HepG2 (cell line): ENCODE results near the gene GRK5. TPM values are rescaled to one million over a fixed set of nuclear protein-coding genes. Genes with fewer than 3 reads are reported as not detected.

Experiments
- AGO2 ChIP-seq: fragments of 200-400 bp; formaldehyde crosslinking; optimal IDR thresholded peaks from 2 replicates; pipeline ENCODE3; 2017; ENCODE audit warnings: mild to moderate bottlenecking, low read depth, low read length, moderate library complexity
- HNRNPL ChIP-seq: fragments of 200-400 bp; formaldehyde crosslinking; IDR thresholded peaks from 2 replicates; pipeline ENCODE4 v1.6.1; 2017; ENCODE audit warnings: mild to moderate bottlenecking, low read depth, low read length
- PHF21A ChIP-seq: sonication (generic); formaldehyde crosslinking; IDR thresholded peaks from 2 replicates; pipeline ENCODE4 v1.5.0; 2020; ENCODE audit warnings: mild to moderate bottlenecking, missing genetic modification reagents
- RFXANK ChIP-seq: IDR thresholded peaks from 2 replicates; pipeline ENCODE4 v1.6.1; 2016
- TAF1 ChIP-seq: sonication (generic); formaldehyde crosslinking; IDR thresholded peaks from 2 replicates; pipeline ENCODE4 v1.4.0; 2020; ENCODE audit warnings: missing genetic modification reagents
- ZBED4 ChIP-seq: sonication (generic); formaldehyde crosslinking; IDR thresholded peaks from 2 replicates; pipeline ENCODE4 v1.4.0; 2020; ENCODE audit warnings: missing genetic modification reagents, borderline replicate concordance
- ZNF224 ChIP-seq: sonication (generic); formaldehyde crosslinking; IDR thresholded peaks from 2 replicates; pipeline ENCODE4 v1.5.0; 2020; ENCODE audit warnings: mild to moderate bottlenecking, missing genetic modification reagents
- ZNF234 ChIP-seq: sonication (generic); formaldehyde crosslinking; conservative IDR thresholded peaks from 2 replicates; pipeline ENCODE4 v1.5.1; 2020; ENCODE audit warnings: mild to moderate bottlenecking, missing genetic modification reagents
- polyA plus RNA-seq, 8 experiments: library from polyadenylated mRNA; depleted of rRNA in 3 of 8; stranded (reverse) in 7 of 8; unstranded in 1 of 8; fragments of >200 nt; fragmentation: Illumina TruSeq in 4 of 8; extraction: Trizol in 4 of 8; gene quantifications; 2 replicates each; pipeline versions ENCODE4 v1.2.1 to v1.2.3, GENCODE V29; 2011 to 2016; ENCODE audit warnings: low read depth in 4 of 8, missing spikeins in 1 of 8, mixed read lengths in 1 of 8; ENCODE audit not compliant: insufficient read depth in 1 of 8
- total RNA-seq, 5 experiments: library from RNA; depleted of rRNA; stranded (reverse); fragments of >200 nt; fragmentation: Illumina TruSeq; extraction: Trizol; gene quantifications; 2 replicates each; pipeline ENCODE4 v1.2.3, GENCODE V29; 2016; ENCODE audit warnings: low read depth in 1 of 5
- TF ChIP-seq, protein P1 (sequence below): sonication (generic); formaldehyde crosslinking; IDR thresholded peaks from 2 replicates; pipeline ENCODE4 v1.5.1; 2020; ENCODE audit warnings: mild to moderate bottlenecking, missing genetic modification reagents, moderate library complexity
- TF ChIP-seq, protein P2 (sequence below): sonication (generic); formaldehyde crosslinking; IDR thresholded peaks from 2 replicates; pipeline ENCODE4 v1.9.0; 2021; ENCODE audit warnings: mild to moderate bottlenecking, missing genetic modification reagents
- TF ChIP-seq, protein P3 (sequence below): sonication (generic); formaldehyde crosslinking; IDR thresholded peaks from 2 replicates; pipeline ENCODE4 v1.4.0; 2020; ENCODE audit warnings: low read depth, missing genetic modification reagents

Gene GRK5
- total and polyA plus RNA-seq, 2 of the 13 experiments (the other 11 are each of a cell fraction or from before 2014, with no cell fraction given), result 10.4 to 12.6 TPM

DNA sequence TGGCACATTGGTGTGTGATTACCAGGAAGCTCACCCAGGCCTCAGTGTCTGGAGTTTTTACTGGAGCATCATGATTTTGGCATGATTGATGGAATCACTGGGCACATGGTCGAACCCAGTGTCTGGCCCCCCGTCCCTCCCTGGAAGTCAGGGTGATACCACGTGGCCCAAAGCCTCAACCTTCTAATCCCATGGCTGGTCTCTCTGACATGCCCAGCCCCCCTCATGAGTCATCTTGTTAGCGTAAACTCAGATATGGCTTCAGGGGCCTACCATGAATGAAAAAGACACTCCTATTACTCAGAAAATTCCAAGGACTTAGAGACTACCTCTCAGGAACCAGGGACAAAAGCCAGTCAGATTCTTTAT lies 109.3 kb downstream of the GRK5 start (continued):
- TF ChIP-seq, protein P1, sequence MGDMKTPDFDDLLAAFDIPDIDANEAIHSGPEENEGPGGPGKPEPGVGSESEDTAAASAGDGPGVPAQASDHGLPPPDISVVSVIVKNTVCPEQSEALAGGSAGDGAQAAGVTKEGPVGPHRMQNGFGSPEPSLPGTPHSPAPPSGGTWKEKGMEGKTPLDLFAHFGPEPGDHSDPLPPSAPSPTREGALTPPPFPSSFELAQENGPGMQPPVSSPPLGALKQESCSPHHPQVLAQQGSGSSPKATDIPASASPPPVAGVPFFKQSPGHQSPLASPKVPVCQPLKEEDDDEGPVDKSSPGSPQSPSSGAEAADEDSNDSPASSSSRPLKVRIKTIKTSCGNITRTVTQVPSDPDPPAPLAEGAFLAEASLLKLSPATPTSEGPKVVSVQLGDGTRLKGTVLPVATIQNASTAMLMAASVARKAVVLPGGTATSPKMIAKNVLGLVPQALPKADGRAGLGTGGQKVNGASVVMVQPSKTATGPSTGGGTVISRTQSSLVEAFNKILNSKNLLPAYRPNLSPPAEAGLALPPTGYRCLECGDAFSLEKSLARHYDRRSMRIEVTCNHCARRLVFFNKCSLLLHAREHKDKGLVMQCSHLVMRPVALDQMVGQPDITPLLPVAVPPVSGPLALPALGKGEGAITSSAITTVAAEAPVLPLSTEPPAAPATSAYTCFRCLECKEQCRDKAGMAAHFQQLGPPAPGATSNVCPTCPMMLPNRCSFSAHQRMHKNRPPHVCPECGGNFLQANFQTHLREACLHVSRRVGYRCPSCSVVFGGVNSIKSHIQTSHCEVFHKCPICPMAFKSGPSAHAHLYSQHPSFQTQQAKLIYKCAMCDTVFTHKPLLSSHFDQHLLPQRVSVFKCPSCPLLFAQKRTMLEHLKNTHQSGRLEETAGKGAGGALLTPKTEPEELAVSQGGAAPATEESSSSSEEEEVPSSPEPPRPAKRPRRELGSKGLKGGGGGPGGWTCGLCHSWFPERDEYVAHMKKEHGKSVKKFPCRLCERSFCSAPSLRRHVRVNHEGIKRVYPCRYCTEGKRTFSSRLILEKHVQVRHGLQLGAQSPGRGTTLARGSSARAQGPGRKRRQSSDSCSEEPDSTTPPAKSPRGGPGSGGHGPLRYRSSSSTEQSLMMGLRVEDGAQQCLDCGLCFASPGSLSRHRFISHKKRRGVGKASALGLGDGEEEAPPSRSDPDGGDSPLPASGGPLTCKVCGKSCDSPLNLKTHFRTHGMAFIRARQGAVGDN, result peak; percentile 69
- TF ChIP-seq HNRNPL (0 out of 2 replicates have a peak, but pooled peaks have one; percentile 18), PHF21A (no peak), ZNF234 (CRISPR knock-in tag) (no peak), RFXANK (CRISPR knock-in tag) (no peak), ZBED4 (CRISPR knock-in tag) (peak; percentile 48; the same call in 1 of the 2 replicates), TAF1 (CRISPR knock-in tag) (no peak), AGO2 (no peak), ZNF224 (0 out of 2 replicates have a peak, but pooled peaks have one; percentile 73)
- TF ChIP-seq, protein P2, sequence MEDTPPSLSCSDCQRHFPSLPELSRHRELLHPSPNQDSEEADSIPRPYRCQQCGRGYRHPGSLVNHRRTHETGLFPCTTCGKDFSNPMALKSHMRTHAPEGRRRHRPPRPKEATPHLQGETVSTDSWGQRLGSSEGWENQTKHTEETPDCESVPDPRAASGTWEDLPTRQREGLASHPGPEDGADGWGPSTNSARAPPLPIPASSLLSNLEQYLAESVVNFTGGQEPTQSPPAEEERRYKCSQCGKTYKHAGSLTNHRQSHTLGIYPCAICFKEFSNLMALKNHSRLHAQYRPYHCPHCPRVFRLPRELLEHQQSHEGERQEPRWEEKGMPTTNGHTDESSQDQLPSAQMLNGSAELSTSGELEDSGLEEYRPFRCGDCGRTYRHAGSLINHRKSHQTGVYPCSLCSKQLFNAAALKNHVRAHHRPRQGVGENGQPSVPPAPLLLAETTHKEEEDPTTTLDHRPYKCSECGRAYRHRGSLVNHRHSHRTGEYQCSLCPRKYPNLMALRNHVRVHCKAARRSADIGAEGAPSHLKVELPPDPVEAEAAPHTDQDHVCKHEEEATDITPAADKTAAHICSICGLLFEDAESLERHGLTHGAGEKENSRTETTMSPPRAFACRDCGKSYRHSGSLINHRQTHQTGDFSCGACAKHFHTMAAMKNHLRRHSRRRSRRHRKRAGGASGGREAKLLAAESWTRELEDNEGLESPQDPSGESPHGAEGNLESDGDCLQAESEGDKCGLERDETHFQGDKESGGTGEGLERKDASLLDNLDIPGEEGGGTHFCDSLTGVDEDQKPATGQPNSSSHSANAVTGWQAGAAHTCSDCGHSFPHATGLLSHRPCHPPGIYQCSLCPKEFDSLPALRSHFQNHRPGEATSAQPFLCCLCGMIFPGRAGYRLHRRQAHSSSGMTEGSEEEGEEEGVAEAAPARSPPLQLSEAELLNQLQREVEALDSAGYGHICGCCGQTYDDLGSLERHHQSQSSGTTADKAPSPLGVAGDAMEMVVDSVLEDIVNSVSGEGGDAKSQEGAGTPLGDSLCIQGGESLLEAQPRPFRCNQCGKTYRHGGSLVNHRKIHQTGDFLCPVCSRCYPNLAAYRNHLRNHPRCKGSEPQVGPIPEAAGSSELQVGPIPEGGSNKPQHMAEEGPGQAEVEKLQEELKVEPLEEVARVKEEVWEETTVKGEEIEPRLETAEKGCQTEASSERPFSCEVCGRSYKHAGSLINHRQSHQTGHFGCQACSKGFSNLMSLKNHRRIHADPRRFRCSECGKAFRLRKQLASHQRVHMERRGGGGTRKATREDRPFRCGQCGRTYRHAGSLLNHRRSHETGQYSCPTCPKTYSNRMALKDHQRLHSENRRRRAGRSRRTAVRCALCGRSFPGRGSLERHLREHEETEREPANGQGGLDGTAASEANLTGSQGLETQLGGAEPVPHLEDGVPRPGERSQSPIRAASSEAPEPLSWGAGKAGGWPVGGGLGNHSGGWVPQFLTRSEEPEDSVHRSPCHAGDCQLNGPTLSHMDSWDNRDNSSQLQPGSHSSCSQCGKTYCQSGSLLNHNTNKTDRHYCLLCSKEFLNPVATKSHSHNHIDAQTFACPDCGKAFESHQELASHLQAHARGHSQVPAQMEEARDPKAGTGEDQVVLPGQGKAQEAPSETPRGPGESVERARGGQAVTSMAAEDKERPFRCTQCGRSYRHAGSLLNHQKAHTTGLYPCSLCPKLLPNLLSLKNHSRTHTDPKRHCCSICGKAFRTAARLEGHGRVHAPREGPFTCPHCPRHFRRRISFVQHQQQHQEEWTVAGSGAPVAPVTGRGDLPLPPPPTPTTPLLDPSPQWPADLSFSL (CRISPR knock-in tag), result no peak
- TF ChIP-seq, protein P3, sequence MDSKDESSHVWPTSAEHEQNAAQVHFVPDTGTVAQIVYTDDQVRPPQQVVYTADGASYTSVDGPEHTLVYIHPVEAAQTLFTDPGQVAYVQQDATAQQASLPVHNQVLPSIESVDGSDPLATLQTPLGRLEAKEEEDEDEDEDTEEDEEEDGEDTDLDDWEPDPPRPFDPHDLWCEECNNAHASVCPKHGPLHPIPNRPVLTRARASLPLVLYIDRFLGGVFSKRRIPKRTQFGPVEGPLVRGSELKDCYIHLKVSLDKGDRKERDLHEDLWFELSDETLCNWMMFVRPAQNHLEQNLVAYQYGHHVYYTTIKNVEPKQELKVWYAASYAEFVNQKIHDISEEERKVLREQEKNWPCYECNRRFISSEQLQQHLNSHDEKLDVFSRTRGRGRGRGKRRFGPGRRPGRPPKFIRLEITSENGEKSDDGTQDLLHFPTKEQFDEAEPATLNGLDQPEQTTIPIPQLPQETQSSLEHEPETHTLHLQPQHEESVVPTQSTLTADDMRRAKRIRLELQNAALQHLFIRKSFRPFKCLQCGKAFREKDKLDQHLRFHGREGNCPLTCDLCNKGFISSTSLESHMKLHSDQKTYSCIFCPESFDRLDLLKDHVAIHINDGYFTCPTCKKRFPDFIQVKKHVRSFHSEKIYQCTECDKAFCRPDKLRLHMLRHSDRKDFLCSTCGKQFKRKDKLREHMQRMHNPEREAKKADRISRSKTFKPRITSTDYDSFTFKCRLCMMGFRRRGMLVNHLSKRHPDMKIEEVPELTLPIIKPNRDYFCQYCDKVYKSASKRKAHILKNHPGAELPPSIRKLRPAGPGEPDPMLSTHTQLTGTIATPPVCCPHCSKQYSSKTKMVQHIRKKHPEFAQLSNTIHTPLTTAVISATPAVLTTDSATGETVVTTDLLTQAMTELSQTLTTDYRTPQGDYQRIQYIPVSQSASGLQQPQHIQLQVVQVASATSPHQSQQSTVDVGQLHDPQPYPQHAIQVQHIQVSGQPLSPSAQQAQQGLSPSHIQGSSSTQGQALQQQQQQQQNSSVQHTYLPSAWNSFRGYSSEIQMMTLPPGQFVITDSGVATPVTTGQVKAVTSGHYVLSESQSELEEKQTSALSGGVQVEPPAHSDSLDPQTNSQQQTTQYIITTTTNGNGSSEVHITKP (CRISPR knock-in tag), result peak; percentile 16; the same call in 1 of the 2 replicates
